ENCODE results near the gene TEN1. TPM values are rescaled to one million over a fixed set of nuclear protein-coding genes. Genes with fewer than 3 reads are reported as not detected.
A peak's percentile ranks its signal among the peaks of the same experiment; 100 is the strongest.

The TEN1 gene
- total and polyA plus RNA-seq, 3 experiments from 2014 or later = 15.9 to 21.0 (median 17.3) TPM

GRCh38 chr17:76008630-76009425, 29.8 kb downstream of the TEN1 start:
- peaks cover 0 to 6% (median 2%) of the 10 kb centered on the region in 3 donors for H3K4me1 Mint-ChIP-seq
- Histone ChIP-seq H3K4me1 (ENCODE audit: insufficient read depth, low read length) (no peaks in the 10 kb centered on the region), H3K36me3 (ENCODE audit: insufficient read depth, low read length) (no peaks in the 10 kb centered on the region), H3K27ac (ENCODE audit: low read depth, low read length) (no peak overlapping the region), H3K27me3 (ENCODE audit: insufficient read depth, low read length, poor library complexity, severe bottlenecking) (no peaks in the 10 kb centered on the region), H3K9me3 (ENCODE audit: low read length) (no peaks in the 10 kb centered on the region), H3K4me3 (ENCODE audit: low read length) (no peak overlapping the region)
- no peak overlapping the region for H3K4me3 Mint-ChIP-seq
- no peaks in the 10 kb centered on the region for H3K36me3 Mint-ChIP-seq
- peaks cover 0 to 3% of the 10 kb centered on the region in 2 donors for H3K27me3 Mint-ChIP-seq
- DNase-seq = no peak
- no peaks in the 10 kb centered on the region for H3K9me3 Mint-ChIP-seq
- ChIA-PET CTCF (interaction anchor here (0.9 to 3.7 kb wide), 7 partner anchors 8 to 112 kb away, joined by 3 to 14 read pairs (median 6); partner anchors contain the start of genes CDK3 and EXOC7), POLR2A (no interaction called here)
- no peak overlapping the region for H3K27ac Mint-ChIP-seq

- no peaks in the 10 kb centered on the region for H3K36me3 Mint-ChIP-seq
- peaks cover 5 to 11% (median 7%) of the 10 kb centered on the region in 3 donors for H3K4me1 Mint-ChIP-seq
- CTCF ChIA-PET = interaction anchor here (0.7 to 3.7 kb wide), 8 partner anchors 8 to 170 kb away, joined by 3 to 14 read pairs (median 6); partner anchors contain the start of genes CDK3 and EXOC7
- no peak overlapping the region for H3K4me3 ChIP-seq (ENCODE audit: low read length)
- H3K27me3 ChIP-seq (ENCODE audit: insufficient read depth, low read length, poor library complexity, severe bottlenecking) = no peaks in the 10 kb centered on the region
- no peaks in the 10 kb centered on the region for H3K9me3 Mint-ChIP-seq
- DNase-seq = no peak
- no peaks in the 10 kb centered on the region for H3K9me3 ChIP-seq (ENCODE audit: low read length)
- no peak overlapping the region for H3K27ac ChIP-seq (ENCODE audit: low read depth, low read length)
- H3K36me3 ChIP-seq (ENCODE audit: insufficient read depth, low read length) = no peaks in the 10 kb centered on the region
- H3K4me3 Mint-ChIP-seq = no peak overlapping the region
- H3K27me3 Mint-ChIP-seq = peaks cover 0 to 5% of the 10 kb centered on the region in 2 donors
- POLR2A ChIA-PET = no interaction called here
- H3K4me1 ChIP-seq (ENCODE audit: insufficient read depth, low read length) = peaks cover 2% of the 10 kb centered on the region
- peak overlapping the region in 1 of 8 donors; percentile 55 for H3K27ac Mint-ChIP-seq
Measured at GRCh38 chr17:76009447-76009846, 30.4 kb downstream of the TEN1 start.

- no peaks in the 10 kb centered on the region for H3K36me3 Mint-ChIP-seq
- Histone ChIP-seq H3K36me3 (ENCODE audit: insufficient read depth, low read length) (no peaks in the 10 kb centered on the region), H3K27ac (ENCODE audit: low read depth, low read length) (no peak overlapping the region), H3K4me1 (ENCODE audit: insufficient read depth, low read length) (peaks cover 4% of the 10 kb centered on the region), H3K4me3 (ENCODE audit: low read length) (no peak overlapping the region), H3K9me3 (ENCODE audit: low read length) (no peaks in the 10 kb centered on the region), H3K27me3 (ENCODE audit: insufficient read depth, low read length, poor library complexity, severe bottlenecking) (no peaks in the 10 kb centered on the region)
- H3K27ac Mint-ChIP-seq = no peak overlapping the region
- peaks cover 6 to 11% (median 7%) of the 10 kb centered on the region in 3 donors for H3K4me1 Mint-ChIP-seq
- H3K9me3 Mint-ChIP-seq = no peaks in the 10 kb centered on the region
- no peak for DNase-seq
- ChIA-PET CTCF (interaction anchor here (0.7 to 3.7 kb wide), 12 partner anchors 8 to 335 kb away, joined by 3 to 14 read pairs (median 4); partner anchors contain the start of gene CDK3), POLR2A (no interaction called here)
- no peak overlapping the region for H3K4me3 Mint-ChIP-seq
- H3K27me3 Mint-ChIP-seq = peaks cover 0 to 5% of the 10 kb centered on the region in 2 donors
Measured at GRCh38 chr17:76009969-76010661, 31.1 kb downstream of the TEN1 start.

GRCh38 chr17:76011951-76012350, 32.9 kb downstream of the TEN1 start:
- Histone ChIP-seq H3K36me3 (ENCODE audit: insufficient read depth, low read length) (no peaks in the 10 kb centered on the region), H3K4me3 (ENCODE audit: low read length) (no peak overlapping the region), H3K27ac (ENCODE audit: low read depth, low read length) (no peak overlapping the region), H3K27me3 (ENCODE audit: insufficient read depth, low read length, poor library complexity, severe bottlenecking) (no peaks in the 10 kb centered on the region), H3K4me1 (ENCODE audit: insufficient read depth, low read length) (peaks cover 4% of the 10 kb centered on the region), H3K9me3 (ENCODE audit: low read length) (no peaks in the 10 kb centered on the region)
- CTCF ChIA-PET = interaction anchor here (1.1 to 4.5 kb wide), 8 partner anchors 10 to 287 kb away, joined by 3 to 30 read pairs (median 5); partner anchors contain the start of gene EXOC7
- H3K4me1 Mint-ChIP-seq = peaks cover 5 to 6% (median 5%) of the 10 kb centered on the region in 3 donors
- H3K27me3 Mint-ChIP-seq = peaks cover 0 to 5% of the 10 kb centered on the region in 2 donors
- no peak for DNase-seq
- POLR2A ChIA-PET = no interaction called here
- H3K36me3 Mint-ChIP-seq = no peaks in the 10 kb centered on the region
- no peak overlapping the region for H3K27ac Mint-ChIP-seq
- no peak overlapping the region for H3K4me3 Mint-ChIP-seq
- H3K9me3 Mint-ChIP-seq = no peaks in the 10 kb centered on the region

- no peaks in the 10 kb centered on the region for H3K36me3 Mint-ChIP-seq
- no peak overlapping the region for H3K4me3 ChIP-seq (ENCODE audit: low read length)
- no peaks in the 10 kb centered on the region for H3K27me3 ChIP-seq (ENCODE audit: insufficient read depth, low read length, poor library complexity, severe bottlenecking)
- no peak overlapping the region for H3K4me3 Mint-ChIP-seq
- no peak for DNase-seq
- H3K4me1 ChIP-seq (ENCODE audit: insufficient read depth, low read length) = peaks cover 4% of the 10 kb centered on the region
- no peak overlapping the region for H3K27ac Mint-ChIP-seq
- no peak overlapping the region for H3K27ac ChIP-seq (ENCODE audit: low read depth, low read length)
- ChIA-PET POLR2A (no interaction called here), CTCF (interaction anchor here (0.7 to 4.5 kb wide), 38 partner anchors 7 to 385 kb away, joined by 3 to 30 read pairs (median 5); partner anchors contain the start of genes CDK3, EVPL, EXOC7 and MRPL38)
- no peaks in the 10 kb centered on the region for H3K9me3 Mint-ChIP-seq
- H3K4me1 Mint-ChIP-seq = peaks cover 5 to 6% (median 5%) of the 10 kb centered on the region in 3 donors
- H3K27me3 Mint-ChIP-seq = peaks cover 0 to 5% of the 10 kb centered on the region in 2 donors
- no peaks in the 10 kb centered on the region for H3K36me3 ChIP-seq (ENCODE audit: insufficient read depth, low read length)
- H3K9me3 ChIP-seq (ENCODE audit: low read length) = no peaks in the 10 kb centered on the region
Measured at GRCh38 chr17:76013377-76013932, 34.4 kb downstream of the TEN1 start.

GRCh38 chr17:76014100-76014924, 35.3 kb downstream of the TEN1 start:
- CTCF ChIA-PET = interaction anchor here (0.5 to 4.5 kb wide), 51 partner anchors 8 to 384 kb away, joined by 3 to 30 read pairs (median 4); partner anchors contain the start of genes CDK3, EVPL, EXOC7 and GALR2
- no peaks in the 10 kb centered on the region for H3K36me3 Mint-ChIP-seq
- DNase-seq = peak; percentile 66 to 85 (median 71)
- no peaks in the 10 kb centered on the region for H3K9me3 Mint-ChIP-seq
- no peak overlapping the region for H3K27ac ChIP-seq (ENCODE audit: low read depth, low read length)
- no peak overlapping the region for H3K4me3 ChIP-seq (ENCODE audit: low read length)
- POLR2A ChIA-PET = interaction anchor here (0.5 to 1.4 kb wide), 6 partner anchors 11 to 454 kb away, joined by 3 to 6 read pairs (median 3); partner anchors contain the start of gene EXOC7
- H3K4me1 ChIP-seq (ENCODE audit: insufficient read depth, low read length) = peaks cover 4% of the 10 kb centered on the region
- H3K27me3 ChIP-seq (ENCODE audit: insufficient read depth, low read length, poor library complexity, severe bottlenecking) = no peaks in the 10 kb centered on the region
- no peaks in the 10 kb centered on the region for H3K9me3 ChIP-seq (ENCODE audit: low read length)
- H3K4me1 Mint-ChIP-seq = peaks cover 5 to 6% (median 5%) of the 10 kb centered on the region in 3 donors
- peak overlapping the region in 1 of 8 donors; percentile 80 for H3K27ac Mint-ChIP-seq
- peaks cover 0 to 5% of the 10 kb centered on the region in 2 donors for H3K27me3 Mint-ChIP-seq
- no peaks in the 10 kb centered on the region for H3K36me3 ChIP-seq (ENCODE audit: insufficient read depth, low read length)
- H3K4me3 Mint-ChIP-seq = peak overlapping the region in 1 of 7 donors; percentile 32

- CTCF ChIA-PET = interaction anchor here (0.5 to 4.5 kb wide), 42 partner anchors 9 to 383 kb away, joined by 3 to 30 read pairs (median 5); partner anchors contain the start of genes CDK3, EVPL, EXOC7 and GALR2
- Mint-ChIP-seq H3K4me3 (no peak overlapping the region), H3K27ac (no peak overlapping the region), H3K36me3 (no peaks in the 10 kb centered on the region), H3K27me3 (peaks cover 0 to 5% of the 10 kb centered on the region in 2 donors), H3K9me3 (no peaks in the 10 kb centered on the region), H3K4me1 (peaks cover 5 to 6% (median 5%) of the 10 kb centered on the region in 3 donors)
- Histone ChIP-seq H3K36me3 (ENCODE audit: insufficient read depth, low read length) (no peaks in the 10 kb centered on the region), H3K4me3 (ENCODE audit: low read length) (no peak overlapping the region), H3K9me3 (ENCODE audit: low read length) (no peaks in the 10 kb centered on the region), H3K4me1 (ENCODE audit: insufficient read depth, low read length) (peaks cover 4% of the 10 kb centered on the region), H3K27me3 (ENCODE audit: insufficient read depth, low read length, poor library complexity, severe bottlenecking) (no peaks in the 10 kb centered on the region), H3K27ac (ENCODE audit: low read depth, low read length) (no peak overlapping the region)
- DNase-seq = no peak
- POLR2A ChIA-PET = interaction anchor here (1.0 to 1.4 kb wide), 2 partner anchors 15 to 57 kb away, joined by 3 read pairs; no protein-coding TSS in a partner anchor
Measured at GRCh38 chr17:76014925-76015261, 35.9 kb downstream of the TEN1 start.
